MM.1S (cell line): ENCODE results near the gene NFX1.
A peak's percentile ranks its signal among the peaks of the same experiment; 100 is the strongest.

Experiments
- DNase-seq: peaks from one replicate; pipeline ENCODE4 v3.0.0-alpha.2; 2015
- H2AFZ ChIP-seq: fragments of 300-600 bp; sonication (generic); 2 replicates; pipeline ENCODE4 v1.6.0; 2016; ENCODE audit warnings: antibody characterized with exemption, low read length
- H3F3A ChIP-seq: fragments of 300-600 bp; sonication (generic); 2 replicates; pipeline ENCODE4 v1.6.1; 2016; ENCODE audit warnings: mild to moderate bottlenecking, antibody characterized with exemption, low read length, moderate library complexity, mixed read lengths; ENCODE audit not compliant: insufficient read depth
- H3K27ac ChIP-seq: fragments of 300-600 bp; sonication (generic); 2 replicates; pipeline ENCODE4 v1.5.1; 2016; ENCODE audit warnings: mild to moderate bottlenecking, low read length
- H3K27me3 ChIP-seq: fragments of 300-600 bp; sonication (generic); replicated peaks from 2 replicates; pipeline ENCODE4 v1.6.0; 2016; ENCODE audit warnings: low read length; ENCODE audit not compliant: insufficient read depth
- H3K36me3 ChIP-seq: fragments of 300-600 bp; sonication (generic); replicated peaks from 2 replicates; pipeline ENCODE4 v1.6.1; 2016; ENCODE audit warnings: mild to moderate bottlenecking, low read length, mixed read lengths; ENCODE audit not compliant: insufficient read depth
- H3K4me1 ChIP-seq: fragments of 300-600 bp; sonication (generic); 2 replicates; pipeline ENCODE4 v1.6.1; 2016; ENCODE audit warnings: low read length, mixed read lengths
- H3K4me2 ChIP-seq: fragments of 300-600 bp; sonication (generic); 2 replicates; pipeline ENCODE4 v1.6.0; 2016; ENCODE audit warnings: low read depth, low read length
- H3K4me3 ChIP-seq: fragments of 300-600 bp; sonication (generic); 2 replicates; pipeline ENCODE4 v1.5.1; 2016; ENCODE audit warnings: low read length, mixed read lengths
- H3K79me2 ChIP-seq: fragments of 300-600 bp; sonication (generic); 2 replicates; pipeline ENCODE4 v1.6.1; 2016; ENCODE audit warnings: mixed run types, low read length, mixed read lengths
- H3K9ac ChIP-seq: fragments of 300-600 bp; sonication (generic); 2 replicates; pipeline ENCODE4 v1.6.1; 2016; ENCODE audit warnings: low read length, mixed read lengths
- H3K9me2 ChIP-seq: fragments of 300-600 bp; sonication (generic); replicated peaks from 2 replicates; pipeline ENCODE4 v1.6.1; 2016; ENCODE audit warnings: mild to moderate bottlenecking, low read length, mixed read lengths; ENCODE audit not compliant: insufficient read depth
- H3K9me3 ChIP-seq: fragments of 300-600 bp; sonication (generic); replicated peaks from 2 replicates; pipeline ENCODE4 v1.6.1; 2016; ENCODE audit warnings: mild to moderate bottlenecking, low read length, mixed read lengths; ENCODE audit not compliant: insufficient read depth
- H4K20me1 ChIP-seq: fragments of 300-600 bp; sonication (generic); 2 replicates; pipeline ENCODE4 v1.6.1; 2016; ENCODE audit warnings: mild to moderate bottlenecking, low read length, moderate library complexity, mixed read lengths; ENCODE audit not compliant: insufficient read depth
- CTCF ChIP-seq: fragments of 300-600 bp; sonication (generic); IDR thresholded peaks from 2 replicates; pipeline ENCODE4 v1.5.1; 2016; ENCODE audit warnings: antibody characterized with exemption, low read length, mixed read lengths
- EZH2 ChIP-seq: fragments of 300-600 bp; sonication (generic); optimal IDR thresholded peaks from 2 replicates; pipeline ENCODE3; 2017; ENCODE audit warnings: low read depth, mild to moderate bottlenecking, antibody characterized with exemption, low read length, mixed read lengths
- EZH2phosphoT487 ChIP-seq: fragments of 300-600 bp; sonication (generic); IDR thresholded peaks from 2 replicates; pipeline ENCODE4 v1.6.1; 2018; ENCODE audit warnings: antibody characterized with exemption, low read length

The NFX1 gene

GRCh38 chr9:33297432-33297831 lies 7.1 kb downstream of the NFX1 start:
- H3F3A ChIP-seq, result peaks cover 46% of the 10 kb centered on the region
- TF ChIP-seq EZH2phosphoT487 (no peak), EZH2 (no peak), CTCF (no peak)
- no peaks in the 10 kb centered on the region for H3K9me3 ChIP-seq
- no peaks in the 10 kb centered on the region for H4K20me1 ChIP-seq
- H3K4me3 ChIP-seq, result peak overlapping the region; percentile 17; the same call in 1 of the 2 replicates
- H3K4me1 ChIP-seq, result peaks cover 68% of the 10 kb centered on the region
- H2AFZ ChIP-seq, result no peak overlapping the region
- no peaks in the 10 kb centered on the region for H3K27me3 ChIP-seq
- peak overlapping the region; percentile 55; the same call in 1 of the 2 replicates for H3K4me2 ChIP-seq
- H3K9me2 ChIP-seq, result no peaks in the 10 kb centered on the region
- peaks cover 4% of the 10 kb centered on the region for H3K36me3 ChIP-seq
- H3K27ac ChIP-seq, result peak overlapping the region; percentile 84
- H3K79me2 ChIP-seq, result peaks cover 89% of the 10 kb centered on the region
- H3K9ac ChIP-seq, result peak overlapping the region; percentile 29; the same call in 1 of the 2 replicates
- DNase-seq, result peak; percentile 93

- H4K20me1 ChIP-seq, result no peaks in the 10 kb centered on the region
- no peak overlapping the region for H3K9ac ChIP-seq
- H3K4me3 ChIP-seq, result no peak overlapping the region
- no peak overlapping the region for H2AFZ ChIP-seq
- peaks cover 84% of the 10 kb centered on the region for H3K79me2 ChIP-seq
- H3K4me1 ChIP-seq, result peaks cover 39% of the 10 kb centered on the region
- peaks cover 23% of the 10 kb centered on the region for H3F3A ChIP-seq
- H3K9me3 ChIP-seq, result no peaks in the 10 kb centered on the region
- no peak overlapping the region for H3K27ac ChIP-seq
- H3K36me3 ChIP-seq, result peaks cover 12% of the 10 kb centered on the region; the same call in 1 of the 2 replicates
- H3K9me2 ChIP-seq, result no peaks in the 10 kb centered on the region
- no peak for DNase-seq
- no peak for TF ChIP-seq EZH2phosphoT487
- TF ChIP-seq EZH2, result no peak
- TF ChIP-seq CTCF, result no peak
- no peaks in the 10 kb centered on the region for H3K27me3 ChIP-seq
- no peak overlapping the region for H3K4me2 ChIP-seq
Measured at GRCh38 chr9:33300546-33300945, 10.2 kb downstream of the NFX1 start.

- Histone ChIP-seq H4K20me1 (no peaks in the 10 kb centered on the region), H3K9me2 (no peaks in the 10 kb centered on the region), H3K79me2 (peaks cover 81% of the 10 kb centered on the region), H3K27ac (no peak overlapping the region), H3F3A (no peaks in the 10 kb centered on the region), H3K9me3 (no peaks in the 10 kb centered on the region), H3K4me2 (no peak overlapping the region), H2AFZ (no peak overlapping the region), H3K9ac (no peak overlapping the region), H3K4me1 (peaks cover under 1% of the 10 kb centered on the region; the same call in 1 of the 2 replicates), H3K4me3 (no peak overlapping the region), H3K36me3 (peaks cover 13% of the 10 kb centered on the region; the same call in 1 of the 2 replicates), H3K27me3 (no peaks in the 10 kb centered on the region)
- DNase-seq, result no peak
- TF ChIP-seq CTCF, result no peak
- TF ChIP-seq EZH2, result no peak
- no peak for TF ChIP-seq EZH2phosphoT487
Measured at GRCh38 chr9:33304362-33304761, 14.0 kb downstream of the NFX1 start.
